Endothelial cell of umbilical vein (primary cell): ENCODE results near the gene C12orf43. TPM values are rescaled to one million over a fixed set of nuclear protein-coding genes. Genes with fewer than 3 reads are reported as not detected.

ENCODE experiments used
- BruUV-seq: library from RNA; stranded (reverse); fragments of 400-500 nt; replicated peaks from 2 replicates; lab custom pipeline; 2021; lab: Mats Ljungman, UMichigan
- CTCF ChIA-PET: fragments of 300-600, 350-600 bp; sonication (Branson Sonifier 250); formaldehyde crosslinking; loops from one replicate; lab custom pipeline; 2021; ENCODE audit warnings: antibody characterized with exemption, inconsistent platforms; lab: Charles Lee
- POLR2A ChIA-PET: fragments of 300-600, 350-600 bp; sonication (Branson Sonifier 250); formaldehyde crosslinking; loops from one replicate; lab custom pipeline; 2021; ENCODE audit warnings: antibody characterized with exemption, inconsistent platforms; lab: Charles Lee
- DNase-seq: peaks from one replicate; pipeline ENCODE4 v3.0.0-alpha.2; 2011; ENCODE audit warnings: low read depth, low spot score
- FAIRE-seq: peaks from 2 replicates; lab custom pipeline; 2011; peaks lifted over from hg19 to GRCh38; lab: Jason Lieb, UNC
- H2AFZ ChIP-seq: 2 replicates; pipeline ENCODE4 v1.6.0; 2012; ENCODE audit warnings: low read depth, low read length, control low read depth, inconsistent platforms
- H3K27ac ChIP-seq: 2 replicates; pipeline ENCODE4 v1.5.1; 2011; ENCODE audit warnings: low read depth, mild to moderate bottlenecking, control low read depth, low read length, moderate library complexity; ENCODE audit not compliant: insufficient read depth
- H3K27me3 ChIP-seq, 2 experiments: 2 replicates each; pipeline versions ENCODE4 v1.6.0 to v1.6.1; 2011; ENCODE audit warnings: low read length in 2 of 2, mixed read lengths in 1 of 2; ENCODE audit not compliant: control insufficient read depth in 2 of 2, insufficient read depth in 2 of 2
- H3K36me3 ChIP-seq, 2 experiments: 2 replicates in 1 of 2; 3 replicates in 1 of 2; pipeline ENCODE4 v1.5.1; 2011; ENCODE audit warnings: low read length in 2 of 2, mild to moderate bottlenecking in 1 of 2, moderate library complexity in 1 of 2; ENCODE audit not compliant: control insufficient read depth in 2 of 2, insufficient read depth in 2 of 2; ENCODE audit errors: extremely low read depth in 1 of 2
- H3K4me1 ChIP-seq: 3 replicates; pipeline ENCODE4 v1.5.1; 2011; ENCODE audit warnings: mild to moderate bottlenecking, low read length; ENCODE audit not compliant: control insufficient read depth, insufficient read depth; ENCODE audit errors: extremely low read depth
- H3K4me2 ChIP-seq: 2 replicates; pipeline ENCODE4 v1.6.1; 2011; ENCODE audit warnings: low read length, control low read depth, mixed read lengths; ENCODE audit not compliant: insufficient read depth
- H3K4me3 ChIP-seq, 3 experiments: fragments of 200-600 bp in 1 of 3; sonication (generic), shearing (Covaris generic) in 1 of 3; replicated peaks in 1 of 3; 2 replicates each; pipeline ENCODE4 v1.5.1; 2011 to 2016; ENCODE audit warnings: control low read depth in 3 of 3, low read length in 3 of 3, mild to moderate bottlenecking in 2 of 3, inconsistent platforms in 1 of 3, low read depth in 1 of 3, moderate library complexity in 1 of 3; ENCODE audit not compliant: insufficient read depth in 1 of 3
- H3K79me2 ChIP-seq: 2 replicates; pipeline ENCODE4 v1.6.0; 2012; ENCODE audit warnings: low read length, inconsistent platforms; ENCODE audit not compliant: control insufficient read depth, insufficient read depth
- H3K9ac ChIP-seq: replicated peaks from 2 replicates; pipeline ENCODE3; 2011; ENCODE audit warnings: low read length, control low read depth; ENCODE audit not compliant: insufficient read depth; ENCODE audit errors: extremely low read depth
- H3K9me1 ChIP-seq: replicated peaks from 3 replicates; pipeline ENCODE4 v1.6.0; 2011; ENCODE audit warnings: mild to moderate bottlenecking, low read length; ENCODE audit not compliant: control insufficient read depth, insufficient read depth; ENCODE audit errors: extremely low read depth
- H3K9me3 ChIP-seq: replicated peaks from 2 replicates; pipeline ENCODE4 v1.5.1; 2012; ENCODE audit warnings: low read length, inconsistent platforms; ENCODE audit not compliant: control insufficient read depth, insufficient read depth
- H4K20me1 ChIP-seq: replicated peaks from 2 replicates; pipeline ENCODE3; 2011; ENCODE audit warnings: mild to moderate bottlenecking, low read length; ENCODE audit not compliant: control insufficient read depth, insufficient read depth; ENCODE audit errors: extremely low read depth
- CTCF ChIP-seq, 2 donors: IDR thresholded peaks; 1 replicate in 1 of 2; 2 replicates in 1 of 2; pipeline ENCODE4 v1.5.1; 2011; ENCODE audit warnings: low read length in 2 of 2, mild to moderate bottlenecking in 2 of 2, moderate library complexity in 2 of 2, control low read depth in 1 of 2, inconsistent platforms in 1 of 2, low read depth in 1 of 2; ENCODE audit not compliant: insufficient read depth in 1 of 2; ENCODE audit errors: extremely low read depth in 1 of 2
- EZH2 ChIP-seq: IDR thresholded peaks from 2 replicates; pipeline ENCODE4 v1.6.1; 2012; ENCODE audit warnings: borderline replicate concordance, low read depth, mild to moderate bottlenecking, moderate library complexity, low read length, inconsistent platforms; ENCODE audit not compliant: severe bottlenecking
- FOS ChIP-seq: IDR thresholded peaks from 2 replicates; pipeline ENCODE4 v1.6.1; 2011; ENCODE audit warnings: mild to moderate bottlenecking, low read length, moderate library complexity, borderline replicate concordance; ENCODE audit not compliant: insufficient read depth
- GATA2 ChIP-seq: IDR thresholded peaks from 2 replicates; pipeline ENCODE4 v1.7.0; 2011; ENCODE audit warnings: low read depth, mild to moderate bottlenecking, moderate library complexity, mixed read lengths, low read length; ENCODE audit not compliant: insufficient read length, insufficient read depth
- JUN ChIP-seq: IDR thresholded peaks from 2 replicates; pipeline ENCODE4 v1.6.1; 2011; ENCODE audit warnings: borderline replicate concordance, low read depth; ENCODE audit not compliant: insufficient read length, insufficient read depth
- MAX ChIP-seq: IDR thresholded peaks from 2 replicates; pipeline ENCODE4 v1.6.1; 2011; ENCODE audit not compliant: insufficient read depth, insufficient read length
- MYC ChIP-seq: IDR thresholded peaks from one replicate; pipeline ENCODE4 v1.6.1; 2011; ENCODE audit warnings: mild to moderate bottlenecking, low read depth, low read length
- POLR2A ChIP-seq: IDR thresholded peaks from 2 replicates; pipeline ENCODE4 v1.6.1; 2012; ENCODE audit warnings: low read depth, mild to moderate bottlenecking, control low read depth, low read length
- POLR2AphosphoS5 ChIP-seq: IDR thresholded peaks from 2 replicates; pipeline ENCODE4 v1.6.1; 2012; ENCODE audit warnings: low read depth, mild to moderate bottlenecking, control low read depth, low read length, moderate library complexity; ENCODE audit not compliant: insufficient read depth
- dilution Hi-C: fragments of 300-500 bp; cut with MboI; formaldehyde crosslinking; loops from one replicate; pipeline ENCODE4 v1.15.0; 2019; ENCODE audit warnings: low sequenced_read_pairs; ENCODE audit not compliant: extremely low pct_ligation_motif_present
- intact Hi-C: fragments of 100-400 bp; cut with micrococcal nuclease; formaldehyde crosslinking; loops from one replicate; pipeline ENCODE4 v1.10.0; 2022
- polyA plus RNA-seq, 4 experiments: library from polyadenylated mRNA; depleted of rRNA in 3 of 4; stranded (reverse) in 3 of 4; unstranded in 1 of 4; fragments of >200 nt; gene quantifications; 2 replicates each; pipeline versions ENCODE4 v1.2.1 to v1.2.3, GENCODE V29; 2011 to 2012; ENCODE audit warnings: missing spikeins in 1 of 4
- total RNA-seq: library from RNA; stranded (reverse); gene quantifications from 2 replicates; pipeline ENCODE4 v1.2.3, GENCODE V29; 2021

Gene C12orf43
- total and polyA plus RNA-seq, 2 donors (not counting 3 experiments of a cell fraction or from before 2014, with no cell fraction given), result 12.3 to 24.7 TPM

GRCh38 chr12:121050725-121051124 lies 34.4 kb upstream of the C12orf43 start:
- Histone ChIP-seq H2AFZ (no peak overlapping the region), H3K9me1 (no peaks in the 10 kb centered on the region), H3K27me3 (peaks cover 0 to 2% of the 10 kb centered on the region in 2 experiments), H3K79me2 (no peaks in the 10 kb centered on the region), H3K4me2 (no peak overlapping the region), H3K9ac (no peak overlapping the region), H3K4me3 (no peak overlapping the region), H3K4me1 (no peaks in the 10 kb centered on the region), H3K27ac (no peak overlapping the region), H3K9me3 (no peaks in the 10 kb centered on the region), H4K20me1 (no peaks in the 10 kb centered on the region), H3K36me3 (no peaks in the 10 kb centered on the region)
- TF ChIP-seq POLR2AphosphoS5, result no peak
- TF ChIP-seq POLR2A, result no peak
- no peak for TF ChIP-seq CTCF (IDR thresholded peaks at IDR 0.05; ENCODE audit: extremely low read depth in 1 of 2, insufficient read depth in 1 of 2, low read depth in 1 of 2, low read length in 2 of 2)
- TF ChIP-seq MYC, result no peak
- TF ChIP-seq GATA2, result no peak
- no peak for TF ChIP-seq EZH2
- no peak for TF ChIP-seq JUN
- TF ChIP-seq MAX, result no peak
- TF ChIP-seq FOS, result no peak
- BruUV-seq, result no TSS peak
- ChIA-PET POLR2A (no interaction called here), CTCF (interaction anchor here (2.8 kb wide), 1 partner anchor 9 kb away, joined by 15 read pairs; no protein-coding TSS in a partner anchor)
- DNase-seq (peak; percentile 16), FAIRE-seq (no peak)
- intact Hi-C loops (no loop called here), dilution Hi-C loops (no loop called here)
